ENCODE data around the gene MAPK1.
"Not testable (repeated sequence)": the region's sequence is repeated elsewhere in the genome, so short reads cannot be mapped to it uniquely, and the experiment has no call there.

The MAPK1 gene

GRCh38 chr22:21744917-21745316 is 122.5 kb downstream of the MAPK1 start:
- not testable (repeated sequence) for DNase-seq

GRCh38 chr22:21741790-21742189 is 125.7 kb downstream of the MAPK1 start:
- DNase-seq, result no peak

GRCh38 chr22:21741059-21741458 is 126.4 kb downstream of the MAPK1 start:
- DNase-seq, result no peak

GRCh38 chr22:21739828-21740377 is 127.5 kb downstream of the MAPK1 start:
- no peak for DNase-seq

- DNase-seq, result no peak
Measured at GRCh38 chr22:21738966-21739365, 128.5 kb downstream of the MAPK1 start.

- DNase-seq, result no peak
Measured at GRCh38 chr22:21738081-21738480, 129.4 kb downstream of the MAPK1 start.

- no peak for DNase-seq
Measured at GRCh38 chr22:21736948-21737347, 130.5 kb downstream of the MAPK1 start.

- no peak for DNase-seq
Measured at GRCh38 chr22:21736084-21736642, 131.3 kb downstream of the MAPK1 start.

GRCh38 chr22:21735200-21736083 is 132.0 kb downstream of the MAPK1 start, which contains the start of gene YPEL1:
TSS of gene YPEL1 (minus strand) at chr22:21735794. CDS start at chr22:21710744, 25,050 bp downstream.
- DNase-seq, result peak; percentile 89

GRCh38 chr22:21734540-21735199 is 132.8 kb downstream of the MAPK1 start:
- DNase-seq, result no peak

GRCh38 chr22:21731503-21731902 is 135.9 kb downstream of the MAPK1 start:
- DNase-seq, result no peak

- no peak for DNase-seq
Measured at GRCh38 chr22:21730535-21731308, 136.7 kb downstream of the MAPK1 start.

GRCh38 chr22:21729184-21729583 is 138.3 kb downstream of the MAPK1 start:
- DNase-seq, result not testable (repeated sequence)

- no peak for DNase-seq
Measured at GRCh38 chr22:21728270-21728669, 139.2 kb downstream of the MAPK1 start.

- no peak for DNase-seq
Measured at GRCh38 chr22:21727768-21728167, 139.7 kb downstream of the MAPK1 start.

GRCh38 chr22:21727159-21727558 is 140.3 kb downstream of the MAPK1 start:
- DNase-seq, result no peak

- no peak for DNase-seq
Measured at GRCh38 chr22:21726650-21727049, 140.8 kb downstream of the MAPK1 start.

GRCh38 chr22:21725956-21726649 is 141.3 kb downstream of the MAPK1 start:
- DNase-seq, result no peak

GRCh38 chr22:21724496-21724895 is 142.9 kb downstream of the MAPK1 start:
- DNase-seq, result not testable (repeated sequence)

- not testable (repeated sequence) for DNase-seq
Measured at GRCh38 chr22:21721195-21721852, 146.1 kb downstream of the MAPK1 start.

- DNase-seq, result not testable (repeated sequence)
Measured at GRCh38 chr22:21720191-21720859, 147.1 kb downstream of the MAPK1 start.
